ENCODE results near the gene PDXK. TPM values are rescaled to one million over a fixed set of nuclear protein-coding genes. Genes with fewer than 3 reads are reported as not detected.

PDXK gene
- total and polyA plus RNA-seq, 9 of the 15 experiments (the other 6 are each of a cell fraction or from before 2014, with no cell fraction given), result 5.6 to 162 (median 76.5) TPM

GRCh38 chr21:43789276-43790009 lies 70.5 kb downstream of the PDXK start, which contains the start of gene RRP1 (continued):
- TF ChIP-seq MLLT1 (IDR thresholded peaks at IDR 0.05), result peak in 1 of 2 experiments; percentile 37; a peak in 1 of 4 replicates
- peak; percentile 22; the same call in 1 of the 2 replicates for TF ChIP-seq ILF3 (IDR thresholded peaks at IDR 0.05; ENCODE audit: borderline replicate concordance)
- 0 out of 3 replicates have a peak, but pooled peaks of 1 of the 2 experiments have one; percentile 32 for TF ChIP-seq CBX3 (IDR thresholded peaks at IDR 0.05; ENCODE audit: borderline replicate concordance in 1 of 2, low read length in 2 of 2)
- peak; percentile 84 for TF ChIP-seq KDM5B (IDR thresholded peaks at IDR 0.05; ENCODE audit: insufficient replicate concordance, low read depth, low read length)
- no peak for TF ChIP-seq KLF6 (CRISPR knock-in tag; IDR thresholded peaks at IDR 0.05; ENCODE audit: borderline replicate concordance)
- no peak for TF ChIP-seq ZFP91 (CRISPR knock-in tag; IDR thresholded peaks at IDR 0.05)
- TF ChIP-seq ILK (tag; IDR thresholded peaks at IDR 0.05; ENCODE audit: borderline replicate concordance, low read depth), result no peak
- peak; percentile 63; the same call in 1 of the 2 replicates for TF ChIP-seq ZNF76 (CRISPR knock-in tag; IDR thresholded peaks at IDR 0.05; ENCODE audit: borderline replicate concordance)
- TF ChIP-seq AFF4 (CRISPR knock-in tag; IDR thresholded peaks at IDR 0.05), result peak; percentile 14; the same call in 1 of the 2 replicates
- no peak for TF ChIP-seq ELF4 (CRISPR knock-in tag; IDR thresholded peaks at IDR 0.05)
- TF ChIP-seq HLTF (IDR thresholded peaks at IDR 0.05), result no peak
- TF ChIP-seq CCAR2 (IDR thresholded peaks at IDR 0.05; ENCODE audit: low read depth, low read length), result no peak
- TF ChIP-seq TAF1 (IDR thresholded peaks at IDR 0.05; ENCODE audit: control insufficient read depth, extremely low read depth, insufficient read depth, low read length, severe bottlenecking), result peak; percentile 78
- TF ChIP-seq ZNF197 (CRISPR knock-in tag; IDR thresholded peaks at IDR 0.05; ENCODE audit: low read depth), result no peak
- TF ChIP-seq NFYB (IDR thresholded peaks at IDR 0.05; ENCODE audit: extremely low read depth, insufficient read length), result no peak
- peak; percentile 100 for TF ChIP-seq RB1 (IDR thresholded peaks at IDR 0.05; ENCODE audit: low read depth)
- TF ChIP-seq CBX2 (IDR thresholded peaks at IDR 0.05; ENCODE audit: insufficient read depth, low read length, poor library complexity, severe bottlenecking), result no peak
- no peak; the same call in 1 of the 2 replicates for TF ChIP-seq SMARCE1 (IDR thresholded peaks at IDR 0.05)
- no peak; the same call in 1 of the 2 replicates for TF ChIP-seq ZNF143 (CRISPR knock-in tag; IDR thresholded peaks at IDR 0.05)
- TF ChIP-seq NR4A1 (CRISPR knock-in tag; IDR thresholded peaks at IDR 0.05), result no peak
- no peak; the same call in 1 of the 2 replicates for TF ChIP-seq NR4A1 (tag; IDR thresholded peaks at IDR 0.05)

Measured in K562 (cell line).